ENCODE data around the gene LRP2. TPM values are rescaled to one million over a fixed set of nuclear protein-coding genes. Genes with fewer than 3 reads are reported as not detected.

LRP2 gene
- total and polyA plus RNA-seq, 4 experiments from 2014 or later = not detected

GRCh38 chr2:169119123-169119760, 243.1 kb downstream of the LRP2 start:
- no peak overlapping the region for H3K4me3 ChIP-seq (ENCODE audit: low read length in 2 of 2)
- intact Hi-C loops (cut with micrococcal nuclease) = no loop called here
- POLR2A ChIA-PET (ENCODE audit: partially characterized antibody) = no interaction called here
- no peak for DNase-seq
- peaks cover 0 to 6% (median 0%) of the 10 kb centered on the region in 4 donors for H3K4me1 Mint-ChIP-seq
- H3K27ac ChIP-seq (ENCODE audit: low read depth, low read length) = no peak overlapping the region
- no peaks in the 10 kb centered on the region for H3K36me3 Mint-ChIP-seq
- CTCF ChIA-PET (ENCODE audit: partially characterized antibody) = interaction anchor here (0.7 to 18.6 kb wide), 5 partner anchors 9 to 157 kb away, joined by 3 to 423 read pairs (median 13); no protein-coding TSS in a partner anchor
- no peaks in the 10 kb centered on the region for H3K9me3 ChIP-seq (ENCODE audit: control insufficient read depth in 1 of 2, low read length in 2 of 2)
- H3K27me3 ChIP-seq (ENCODE audit: insufficient read depth, low read length) = no peaks in the 10 kb centered on the region
- H3K9me3 Mint-ChIP-seq = peaks cover 0 to 6% (median 0%) of the 10 kb centered on the region in 8 donors
- no peak overlapping the region for H3K4me3 Mint-ChIP-seq
- no peak overlapping the region for H3K27ac Mint-ChIP-seq
- H3K27me3 Mint-ChIP-seq = peaks cover 7 to 13% of the 10 kb centered on the region in 2 donors
- H3K36me3 ChIP-seq (ENCODE audit: insufficient read depth, low read length) = no peaks in the 10 kb centered on the region
- no peaks in the 10 kb centered on the region for H3K4me1 ChIP-seq (ENCODE audit: insufficient read depth, low read length)

- no peak for DNase-seq
- Mint-ChIP-seq H3K36me3 (no peaks in the 10 kb centered on the region), H3K27ac (no peak overlapping the region), H3K27me3 (peaks cover 7 to 12% of the 10 kb centered on the region in 2 donors), H3K4me3 (no peak overlapping the region), H3K4me1 (peaks cover 0 to 6% (median 0%) of the 10 kb centered on the region in 4 donors), H3K9me3 (peaks cover 0 to 6% (median 0%) of the 10 kb centered on the region in 8 donors)
- Histone ChIP-seq H3K4me1 (ENCODE audit: insufficient read depth, low read length) (no peaks in the 10 kb centered on the region), H3K9me3 (ENCODE audit: control insufficient read depth in 1 of 2, low read length in 2 of 2) (no peaks in the 10 kb centered on the region), H3K4me3 (ENCODE audit: low read length in 2 of 2) (no peak overlapping the region), H3K27me3 (ENCODE audit: insufficient read depth, low read length) (no peaks in the 10 kb centered on the region), H3K36me3 (ENCODE audit: insufficient read depth, low read length) (no peaks in the 10 kb centered on the region), H3K27ac (ENCODE audit: low read depth, low read length) (no peak overlapping the region)
- ChIA-PET POLR2A (ENCODE audit: partially characterized antibody) (no interaction called here), CTCF (ENCODE audit: partially characterized antibody) (interaction anchor here (1.2 to 18.6 kb wide), 3 partner anchors 8 to 23 kb away, joined by 6 to 423 read pairs (median 50); no protein-coding TSS in a partner anchor)
- intact Hi-C loops (cut with micrococcal nuclease) = no loop called here
These were observed 244.3 kb downstream of the LRP2 start for GRCh38 chr2:169118060-169118459.

- no peak for DNase-seq
- POLR2A ChIA-PET (ENCODE audit: partially characterized antibody) = interaction anchor here (1.2 kb wide), 1 partner anchor 8 kb away, joined by 3 read pairs; no protein-coding TSS in a partner anchor
- Histone ChIP-seq H3K9me3 (ENCODE audit: control insufficient read depth in 1 of 2, low read length in 2 of 2) (no peaks in the 10 kb centered on the region), H3K27me3 (ENCODE audit: insufficient read depth, low read length) (no peaks in the 10 kb centered on the region), H3K4me1 (ENCODE audit: insufficient read depth, low read length) (no peaks in the 10 kb centered on the region), H3K36me3 (ENCODE audit: insufficient read depth, low read length) (no peaks in the 10 kb centered on the region), H3K4me3 (ENCODE audit: low read length in 2 of 2) (no peak overlapping the region), H3K27ac (ENCODE audit: low read depth, low read length) (no peak overlapping the region)
- peaks cover 7 to 10% of the 10 kb centered on the region in 2 donors for H3K27me3 Mint-ChIP-seq
- peaks cover 0 to 6% (median 0%) of the 10 kb centered on the region in 4 donors for H3K4me1 Mint-ChIP-seq
- no peak overlapping the region for H3K27ac Mint-ChIP-seq
- peaks cover 0 to 5% (median 0%) of the 10 kb centered on the region in 8 donors for H3K9me3 Mint-ChIP-seq
- intact Hi-C loops (cut with micrococcal nuclease) = no loop called here
- CTCF ChIA-PET (ENCODE audit: partially characterized antibody) = interaction anchor here (6.2 to 18.6 kb wide), 2 partner anchors 7 to 24 kb away, joined by 50 to 423 read pairs; no protein-coding TSS in a partner anchor
- H3K4me3 Mint-ChIP-seq = no peak overlapping the region
- no peaks in the 10 kb centered on the region for H3K36me3 Mint-ChIP-seq
These were observed 245.3 kb downstream of the LRP2 start for GRCh38 chr2:169116993-169117392.

GRCh38 chr2:169116327-169116726, 246.0 kb downstream of the LRP2 start:
- no peaks in the 10 kb centered on the region for H3K27me3 ChIP-seq (ENCODE audit: insufficient read depth, low read length)
- no peak overlapping the region for H3K27ac ChIP-seq (ENCODE audit: low read depth, low read length)
- no peak overlapping the region for H3K4me3 ChIP-seq (ENCODE audit: low read length in 2 of 2)
- intact Hi-C loops (cut with micrococcal nuclease) = no loop called here
- ChIA-PET CTCF (ENCODE audit: partially characterized antibody) (interaction anchor here (1.2 to 18.6 kb wide), 2 partner anchors 15 to 24 kb away, joined by 5 to 423 read pairs; no protein-coding TSS in a partner anchor), POLR2A (ENCODE audit: partially characterized antibody) (interaction anchor here (1.2 kb wide), 1 partner anchor 9 kb away, joined by 3 read pairs; no protein-coding TSS in a partner anchor)
- H3K9me3 ChIP-seq (ENCODE audit: control insufficient read depth in 1 of 2, low read length in 2 of 2) = no peaks in the 10 kb centered on the region
- peaks cover 0 to 6% (median 0%) of the 10 kb centered on the region in 4 donors for H3K4me1 Mint-ChIP-seq
- H3K27ac Mint-ChIP-seq = no peak overlapping the region
- no peaks in the 10 kb centered on the region for H3K36me3 ChIP-seq (ENCODE audit: insufficient read depth, low read length)
- H3K9me3 Mint-ChIP-seq = no peaks in the 10 kb centered on the region
- H3K4me1 ChIP-seq (ENCODE audit: insufficient read depth, low read length) = no peaks in the 10 kb centered on the region
- no peak overlapping the region for H3K4me3 Mint-ChIP-seq
- H3K27me3 Mint-ChIP-seq = peaks cover 7 to 11% of the 10 kb centered on the region in 2 donors
- no peak for DNase-seq
- H3K36me3 Mint-ChIP-seq = no peaks in the 10 kb centered on the region

- Mint-ChIP-seq H3K36me3 (no peaks in the 10 kb centered on the region), H3K27me3 (peaks cover 3 to 4% of the 10 kb centered on the region in 2 donors), H3K9me3 (no peaks in the 10 kb centered on the region), H3K4me3 (no peak overlapping the region), H3K4me1 (peaks cover 6 to 10% (median 8%) of the 10 kb centered on the region in 4 donors), H3K27ac (no peak overlapping the region)
- no peak overlapping the region for H3K4me3 ChIP-seq (ENCODE audit: low read length in 2 of 2)
- H3K27ac ChIP-seq (ENCODE audit: low read depth, low read length) = no peak overlapping the region
- H3K27me3 ChIP-seq (ENCODE audit: insufficient read depth, low read length) = no peaks in the 10 kb centered on the region
- ChIA-PET CTCF (ENCODE audit: partially characterized antibody) (interaction anchor here (1.0 to 18.6 kb wide), 4 partner anchors 11 to 152 kb away, joined by 3 to 423 read pairs (median 5); no protein-coding TSS in a partner anchor), POLR2A (ENCODE audit: partially characterized antibody) (no interaction called here)
- intact Hi-C loops (cut with micrococcal nuclease) = no loop called here
- no peaks in the 10 kb centered on the region for H3K9me3 ChIP-seq (ENCODE audit: control insufficient read depth in 1 of 2, low read length in 2 of 2)
- DNase-seq = no peak
- H3K36me3 ChIP-seq (ENCODE audit: insufficient read depth, low read length) = no peaks in the 10 kb centered on the region
- peaks cover 11% of the 10 kb centered on the region for H3K4me1 ChIP-seq (ENCODE audit: insufficient read depth, low read length)
These were observed 248.3 kb downstream of the LRP2 start for GRCh38 chr2:169114056-169114455.

- Mint-ChIP-seq H3K27ac (no peak overlapping the region), H3K4me1 (peaks cover 15 to 22% (median 19%) of the 10 kb centered on the region in 4 donors), H3K27me3 (peaks cover 2 to 3% of the 10 kb centered on the region in 2 donors), H3K36me3 (no peaks in the 10 kb centered on the region), H3K9me3 (no peaks in the 10 kb centered on the region), H3K4me3 (no peak overlapping the region)
- POLR2A ChIA-PET (ENCODE audit: partially characterized antibody) = no interaction called here
- intact Hi-C loops (cut with micrococcal nuclease) = no loop called here
- Histone ChIP-seq H3K27me3 (ENCODE audit: insufficient read depth, low read length) (no peaks in the 10 kb centered on the region), H3K36me3 (ENCODE audit: insufficient read depth, low read length) (no peaks in the 10 kb centered on the region), H3K9me3 (ENCODE audit: control insufficient read depth in 1 of 2, low read length in 2 of 2) (no peaks in the 10 kb centered on the region), H3K4me1 (ENCODE audit: insufficient read depth, low read length) (peaks cover 24% of the 10 kb centered on the region), H3K4me3 (ENCODE audit: low read length in 2 of 2) (no peak overlapping the region), H3K27ac (ENCODE audit: low read depth, low read length) (no peak overlapping the region)
- no peak for DNase-seq
- CTCF ChIA-PET (ENCODE audit: partially characterized antibody) = interaction anchor here (1.8 to 18.6 kb wide), 3 partner anchors 18 to 28 kb away, joined by 6 to 423 read pairs (median 154); no protein-coding TSS in a partner anchor
These were observed 249.5 kb downstream of the LRP2 start for GRCh38 chr2:169112841-169113240.

DNA sequence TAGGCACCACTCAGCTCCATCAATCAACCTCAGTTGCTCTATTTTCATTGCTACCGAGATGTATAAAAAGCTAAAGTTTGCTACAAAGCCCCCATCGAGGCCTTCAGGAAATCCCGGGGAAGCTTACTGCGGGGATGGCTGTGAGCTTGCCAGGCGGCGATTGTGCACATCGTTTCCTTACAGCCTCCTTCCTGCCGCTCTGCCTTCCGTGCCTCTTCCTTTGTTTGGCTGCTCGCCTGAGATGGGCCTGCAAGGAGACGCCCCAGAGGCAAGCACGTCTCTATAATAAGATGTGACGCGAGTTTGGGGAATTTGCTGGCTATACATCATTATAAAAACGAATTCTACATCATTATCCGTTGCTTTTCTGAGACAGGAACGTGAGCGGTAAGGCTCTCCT, 251.4 kb downstream of the LRP2 start:
- Mint-ChIP-seq H3K9me3 (no peaks in the 10 kb centered on the region), H3K27ac (no peak overlapping the region), H3K4me1 (peaks cover 32 to 41% (median 35%) of the 10 kb centered on the region in 4 donors), H3K4me3 (no peak overlapping the region), H3K27me3 (peaks cover 0 to 2% of the 10 kb centered on the region in 2 donors), H3K36me3 (no peaks in the 10 kb centered on the region)
- CTCF ChIA-PET (ENCODE audit: partially characterized antibody) = interaction anchor here (1.0 to 18.6 kb wide), 16 partner anchors 9 to 162 kb away, joined by 3 to 423 read pairs (median 14); no protein-coding TSS in a partner anchor
- no peak overlapping the region for H3K4me3 ChIP-seq (ENCODE audit: low read length in 2 of 2)
- intact Hi-C loops (cut with micrococcal nuclease) = no loop called here
- H3K4me1 ChIP-seq (ENCODE audit: insufficient read depth, low read length) = peaks cover 43% of the 10 kb centered on the region
- H3K27me3 ChIP-seq (ENCODE audit: insufficient read depth, low read length) = no peaks in the 10 kb centered on the region
- DNase-seq = no peak
- POLR2A ChIA-PET (ENCODE audit: partially characterized antibody) = no interaction called here
- no peaks in the 10 kb centered on the region for H3K36me3 ChIP-seq (ENCODE audit: insufficient read depth, low read length)
- H3K9me3 ChIP-seq (ENCODE audit: control insufficient read depth in 1 of 2, low read length in 2 of 2) = no peaks in the 10 kb centered on the region
- no peak overlapping the region for H3K27ac ChIP-seq (ENCODE audit: low read depth, low read length)
